ENCODE results near the gene TPK1. TPM values are rescaled to one million over a fixed set of nuclear protein-coding genes. Genes with fewer than 3 reads are reported as not detected.

TPK1 gene
- polyA plus RNA-seq, 2 of the 4 experiments (the other 2 are of a cell fraction), result 1.4 to 2.5 TPM

DNA sequence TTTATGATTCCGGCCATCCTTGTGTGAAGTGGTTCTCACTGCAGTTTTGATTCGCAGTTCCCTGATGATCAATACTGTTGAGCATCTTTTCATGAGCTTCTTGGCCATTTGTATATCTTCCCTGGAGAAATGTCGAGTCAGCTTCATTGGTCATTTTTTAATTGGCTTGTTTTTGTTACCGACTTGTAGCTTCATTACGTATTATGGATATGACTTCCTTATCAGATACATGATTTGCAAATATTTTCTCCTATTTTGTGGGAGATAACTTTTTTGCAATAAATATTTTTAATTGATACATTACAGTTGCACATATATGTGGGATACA is 27.4 kb upstream of the TPK1 start:
- no peaks in the 10 kb centered on the region for H3K9me3 ChIP-seq
- no peak for DNase-seq (ENCODE audit: low read depth in 1 of 2, low spot score in 1 of 2)
- no peak overlapping the region for H3K4me2 ChIP-seq
- no peak for FAIRE-seq
- no peaks in the 10 kb centered on the region for H3K4me1 ChIP-seq
- WGBS (ENCODE audit: missing lambda C conversion rate), result 27% methylated on average over 5 of the region's 5 CpGs
- POLR2A ChIA-PET, result no interaction called here
- no peak overlapping the region for H3K4me3 ChIP-seq
- H3K27ac ChIP-seq, result no peak overlapping the region
- no peak for ATAC-seq
- CTCF ChIA-PET, result interaction anchor here (1.4 kb wide), 1 partner anchor 18 kb away, joined by 5 read pairs; no protein-coding TSS in a partner anchor
- TF ChIP-seq MAFK (IDR thresholded peaks at IDR 0.05; ENCODE audit: partially characterized antibody) (peak; percentile 59), RCOR1 (IDR thresholded peaks at IDR 0.05; ENCODE audit: low read depth, low read length) (no peak), CBX2 (IDR thresholded peaks at IDR 0.05; ENCODE audit: borderline replicate concordance, low read depth) (no peak), JUNB (IDR thresholded peaks at IDR 0.05) (no peak), EP300 (IDR thresholded peaks at IDR 0.05) (no peak), HDAC2 (IDR thresholded peaks at IDR 0.05) (no peak), EHMT2 (IDR thresholded peaks at IDR 0.05; ENCODE audit: low read depth) (no peak)
- TF ChIP-seq, protein P1, sequence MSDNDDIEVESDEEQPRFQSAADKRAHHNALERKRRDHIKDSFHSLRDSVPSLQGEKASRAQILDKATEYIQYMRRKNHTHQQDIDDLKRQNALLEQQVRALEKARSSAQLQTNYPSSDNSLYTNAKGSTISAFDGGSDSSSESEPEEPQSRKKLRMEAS (IDR thresholded peaks at IDR 0.05), result no peak

DNA sequence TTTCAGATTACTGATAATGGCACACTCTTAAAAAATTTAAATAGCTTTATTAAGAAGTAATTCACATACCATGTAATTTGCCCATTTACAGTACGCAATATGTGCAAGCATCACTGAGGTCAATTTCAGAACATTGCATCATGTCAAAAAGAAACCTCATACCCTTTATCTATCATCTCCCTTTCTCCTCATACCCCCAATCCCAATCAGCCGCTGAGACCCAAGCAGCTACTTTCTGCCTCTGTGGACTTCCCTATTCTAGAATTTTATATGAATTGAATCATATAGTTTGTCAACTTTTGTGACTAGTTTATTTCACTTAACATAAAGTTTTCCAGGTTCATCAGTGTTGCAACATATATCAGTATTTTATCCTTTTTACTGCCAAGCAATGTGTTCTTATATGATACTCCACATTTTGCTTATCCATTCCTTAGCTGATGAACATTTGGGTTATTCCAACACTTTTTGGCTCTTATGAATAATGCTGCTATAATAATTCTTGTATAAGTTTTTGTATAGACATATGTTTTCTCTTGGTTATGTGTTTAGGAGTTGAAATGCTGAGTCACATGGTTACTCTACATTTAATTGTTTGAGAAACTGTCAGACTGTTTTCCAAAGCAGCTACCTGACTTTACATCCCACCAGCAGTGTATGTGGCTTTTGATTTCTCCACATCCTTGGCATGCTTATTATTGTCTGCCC is 26.9 kb upstream of the TPK1 start:
- Histone ChIP-seq H3K4me3 (no peak overlapping the region), H3K4me1 (no peaks in the 10 kb centered on the region), H3K4me2 (no peak overlapping the region), H3K9me3 (no peaks in the 10 kb centered on the region), H3K27ac (no peak overlapping the region)
- DNase-seq (ENCODE audit: low read depth in 1 of 2, low spot score in 1 of 2) (no peak), ATAC-seq (no peak), FAIRE-seq (no peak)
- ChIA-PET POLR2A (no interaction called here), CTCF (interaction anchor here (0.7 to 1.4 kb wide), 2 partner anchors 17 to 175 kb away, joined by 5 read pairs; no protein-coding TSS in a partner anchor)
- TF ChIP-seq, protein P2, sequence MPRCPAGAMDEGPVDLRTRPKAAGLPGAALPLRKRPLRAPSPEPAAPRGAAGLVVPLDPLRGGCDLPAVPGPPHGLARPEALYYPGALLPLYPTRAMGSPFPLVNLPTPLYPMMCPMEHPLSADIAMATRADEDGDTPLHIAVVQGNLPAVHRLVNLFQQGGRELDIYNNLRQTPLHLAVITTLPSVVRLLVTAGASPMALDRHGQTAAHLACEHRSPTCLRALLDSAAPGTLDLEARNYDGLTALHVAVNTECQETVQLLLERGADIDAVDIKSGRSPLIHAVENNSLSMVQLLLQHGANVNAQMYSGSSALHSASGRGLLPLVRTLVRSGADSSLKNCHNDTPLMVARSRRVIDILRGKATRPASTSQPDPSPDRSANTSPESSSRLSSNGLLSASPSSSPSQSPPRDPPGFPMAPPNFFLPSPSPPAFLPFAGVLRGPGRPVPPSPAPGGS (IDR thresholded peaks at IDR 0.05), result no peak
- TF ChIP-seq FOSL2 (IDR thresholded peaks at IDR 0.05) (no peak), FOSL2 (CRISPR knock-in tag; IDR thresholded peaks at IDR 0.05) (no peak), RFX5 (IDR thresholded peaks at IDR 0.05) (no peak), HDAC2 (IDR thresholded peaks at IDR 0.05) (no peak), RAD21 (conservative IDR thresholded peaks at IDR 0.05 in 1 of 2, IDR thresholded peaks at IDR 0.05 in 1 of 2) (no peak), SMC3 (IDR thresholded peaks at IDR 0.05) (no peak), PHF8 (IDR thresholded peaks at IDR 0.05; ENCODE audit: borderline replicate concordance, low read depth) (no peak), ZNF302 (CRISPR knock-in tag; IDR thresholded peaks at IDR 0.05) (no peak), JUN (IDR thresholded peaks at IDR 0.05) (no peak), NR3C1 (IDR thresholded peaks at IDR 0.05) (no peak), HOXB5 (CRISPR knock-in tag; IDR thresholded peaks at IDR 0.05) (no peak), GATA3 (IDR thresholded peaks at IDR 0.05; ENCODE audit: borderline replicate concordance) (no peak), ZFP36 (IDR thresholded peaks at IDR 0.05; ENCODE audit: borderline replicate concordance, partially characterized antibody) (no peak), TFCP2L1 (CRISPR knock-in tag; IDR thresholded peaks at IDR 0.05) (no peak), MYC (IDR thresholded peaks at IDR 0.05; ENCODE audit: borderline replicate concordance, low read length) (no peak)
- TF ChIP-seq, protein P3, sequence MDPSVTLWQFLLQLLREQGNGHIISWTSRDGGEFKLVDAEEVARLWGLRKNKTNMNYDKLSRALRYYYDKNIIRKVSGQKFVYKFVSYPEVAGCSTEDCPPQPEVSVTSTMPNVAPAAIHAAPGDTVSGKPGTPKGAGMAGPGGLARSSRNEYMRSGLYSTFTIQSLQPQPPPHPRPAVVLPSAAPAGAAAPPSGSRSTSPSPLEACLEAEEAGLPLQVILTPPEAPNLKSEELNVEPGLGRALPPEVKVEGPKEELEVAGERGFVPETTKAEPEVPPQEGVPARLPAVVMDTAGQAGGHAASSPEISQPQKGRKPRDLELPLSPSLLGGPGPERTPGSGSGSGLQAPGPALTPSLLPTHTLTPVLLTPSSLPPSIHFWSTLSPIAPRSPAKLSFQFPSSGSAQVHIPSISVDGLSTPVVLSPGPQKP (IDR thresholded peaks at IDR 0.05; ENCODE audit: low read depth, low read length), result no peak
- TF ChIP-seq, protein P4, sequence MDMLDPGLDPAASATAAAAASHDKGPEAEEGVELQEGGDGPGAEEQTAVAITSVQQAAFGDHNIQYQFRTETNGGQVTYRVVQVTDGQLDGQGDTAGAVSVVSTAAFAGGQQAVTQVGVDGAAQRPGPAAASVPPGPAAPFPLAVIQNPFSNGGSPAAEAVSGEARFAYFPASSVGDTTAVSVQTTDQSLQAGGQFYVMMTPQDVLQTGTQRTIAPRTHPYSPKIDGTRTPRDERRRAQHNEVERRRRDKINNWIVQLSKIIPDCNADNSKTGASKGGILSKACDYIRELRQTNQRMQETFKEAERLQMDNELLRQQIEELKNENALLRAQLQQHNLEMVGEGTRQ (IDR thresholded peaks at IDR 0.05), result no peak
- WGBS (ENCODE audit: missing lambda C conversion rate), result 37% methylated on average over 2 of the region's 2 CpGs
